PC-9 (cell line): ENCODE results near the gene RPRD1A. TPM values are rescaled to one million over a fixed set of nuclear protein-coding genes. Genes with fewer than 3 reads are reported as not detected.
"Not testable (repeated sequence)": the region's sequence is repeated elsewhere in the genome, so short reads cannot be mapped to it uniquely, and the experiment has no call there.

Experiments used
- BruUV-seq: library from RNA; stranded (reverse); fragments of 400-500 nt; replicated peaks from 2 replicates; lab custom pipeline; 2021; lab: Mats Ljungman, UMichigan
- CTCF ChIA-PET: fragments of 300-600 bp; sonication (Branson Sonifier 250); formaldehyde crosslinking; loops from one replicate; lab custom pipeline; 2022; ENCODE audit warnings: antibody characterized with exemption; lab: Charles Lee
- POLR2A ChIA-PET: fragments of 300-600 bp; sonication (Branson Sonifier 250); formaldehyde crosslinking; loops from one replicate; lab custom pipeline; 2022; ENCODE audit warnings: antibody characterized with exemption; ENCODE audit not compliant: unreplicated experiment; lab: Charles Lee
- DNase-seq, 2 experiments: peaks; one replicate each; pipeline versions ENCODE4 v3.0.0 to v3.0.0-alpha.2; 2015 to 2022; ENCODE audit warnings: mixed read lengths in 1 of 2
- H2AFZ ChIP-seq: fragments of 200-600 bp; sonication (generic); 2 replicates; pipeline ENCODE4 v1.8.1; 2017; ENCODE audit warnings: antibody characterized with exemption
- H3F3A ChIP-seq: fragments of 200-600 bp; sonication (generic); 2 replicates; pipeline ENCODE4 v1.8.1; 2017; ENCODE audit warnings: antibody characterized with exemption, mild to moderate bottlenecking, low read depth; ENCODE audit not compliant: insufficient read depth
- H3K27ac ChIP-seq: fragments of 200-600 bp; sonication (generic); 2 replicates; pipeline ENCODE4 v1.6.1; 2016; ENCODE audit warnings: mixed run types
- H3K27me3 ChIP-seq: fragments of 200-600 bp; sonication (generic); 2 replicates; pipeline ENCODE4 v1.6.1; 2016; ENCODE audit warnings: low read depth, mixed run types; ENCODE audit not compliant: insufficient read depth
- H3K36me3 ChIP-seq: fragments of 200-600 bp; sonication (generic); 2 replicates; pipeline ENCODE4 v1.6.1; 2016; ENCODE audit warnings: low read depth, mixed run types
- H3K4me1 ChIP-seq: fragments of 200-600 bp; sonication (generic); replicated peaks from 2 replicates; pipeline ENCODE4 v1.6.1; 2016; ENCODE audit warnings: mixed run types; ENCODE audit not compliant: insufficient read depth
- H3K4me2 ChIP-seq: fragments of 200-600 bp; sonication (generic); 2 replicates; pipeline ENCODE4 v1.6.1; 2017; ENCODE audit warnings: mixed run types
- H3K4me3 ChIP-seq: fragments of 200-600 bp; sonication (generic); 2 replicates; pipeline ENCODE4 v1.6.1; 2016; ENCODE audit warnings: mixed run types
- H3K79me2 ChIP-seq: fragments of 200-600 bp; sonication (generic); 2 replicates; pipeline ENCODE4 v1.6.1; 2017; ENCODE audit warnings: low read depth, mixed run types
- H3K9me2 ChIP-seq: fragments of 200-600 bp; sonication (generic); 2 replicates; pipeline ENCODE4 v1.8.1; 2017; ENCODE audit warnings: mild to moderate bottlenecking; ENCODE audit not compliant: insufficient read depth
- H3K9me3 ChIP-seq: fragments of 200-600 bp; sonication (generic); 2 replicates; pipeline ENCODE4 v1.8.1; 2016; ENCODE audit warnings: low read depth; ENCODE audit not compliant: insufficient read depth
- H4K20me1 ChIP-seq: fragments of 200-600 bp; sonication (generic); 2 replicates; pipeline ENCODE4 v1.8.1; 2017; ENCODE audit not compliant: insufficient read depth
- EZH2 ChIP-seq: fragments of 200-600 bp; sonication (generic); IDR thresholded peaks from 2 replicates; pipeline ENCODE4 v1.8.0; 2017; ENCODE audit warnings: antibody characterized with exemption, low read depth
- intact Hi-C: fragments of 100-400 bp; cut with micrococcal nuclease; formaldehyde crosslinking; loops from one replicate; pipeline ENCODE4 v1.10.0; 2022; ENCODE audit not compliant: unreplicated experiment
- total RNA-seq: library from RNA; stranded (reverse); gene quantifications from 2 replicates; pipeline ENCODE4 v1.2.3, GENCODE V29; 2021
- TF ChIP-seq, protein P1 (sequence below): fragments of 200-600 bp; sonication (generic); conservative IDR thresholded peaks from 2 replicates; pipeline ENCODE4 v1.6.1; 2017; ENCODE audit warnings: mixed run types, antibody characterized with exemption, mild to moderate bottlenecking, moderate library complexity

Gene RPRD1A
- total RNA-seq, 1 experiment from 2014 or later: 34.2 TPM

DNA sequence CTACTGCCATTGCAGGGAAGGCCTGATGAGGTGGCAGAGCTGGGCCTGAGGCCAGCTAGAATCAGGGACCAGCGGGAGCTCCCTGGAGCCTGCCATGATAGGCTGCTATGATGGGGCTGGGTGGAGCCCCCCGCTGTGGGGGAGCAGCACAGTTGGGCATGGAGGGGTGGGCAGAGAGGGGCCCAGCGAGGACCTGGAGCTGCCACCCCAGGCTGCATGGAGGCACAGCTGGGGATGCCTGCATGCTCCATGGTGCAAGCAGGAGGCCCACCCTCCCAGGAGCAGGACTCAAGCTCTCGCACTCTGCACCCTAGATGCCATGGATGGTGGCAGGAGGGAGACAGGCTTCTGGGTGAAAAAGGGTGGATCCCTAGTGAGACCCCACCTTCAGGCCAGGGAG, 17.8 kb upstream of the RPRD1A start:
- intact Hi-C loops: no loop called here
- H3K4me3 ChIP-seq: no peak overlapping the region
- no peaks in the 10 kb centered on the region for H3F3A ChIP-seq
- no peaks in the 10 kb centered on the region for H3K36me3 ChIP-seq
- POLR2A ChIA-PET: no interaction called here
- no peak for DNase-seq
- H3K9me2 ChIP-seq: no peaks in the 10 kb centered on the region
- H2AFZ ChIP-seq: no peak overlapping the region
- no peaks in the 10 kb centered on the region for H3K27me3 ChIP-seq
- no peak overlapping the region for H3K27ac ChIP-seq
- BruUV-seq: no TSS peak
- TF ChIP-seq EZH2: no peak
- TF ChIP-seq, protein P1, sequence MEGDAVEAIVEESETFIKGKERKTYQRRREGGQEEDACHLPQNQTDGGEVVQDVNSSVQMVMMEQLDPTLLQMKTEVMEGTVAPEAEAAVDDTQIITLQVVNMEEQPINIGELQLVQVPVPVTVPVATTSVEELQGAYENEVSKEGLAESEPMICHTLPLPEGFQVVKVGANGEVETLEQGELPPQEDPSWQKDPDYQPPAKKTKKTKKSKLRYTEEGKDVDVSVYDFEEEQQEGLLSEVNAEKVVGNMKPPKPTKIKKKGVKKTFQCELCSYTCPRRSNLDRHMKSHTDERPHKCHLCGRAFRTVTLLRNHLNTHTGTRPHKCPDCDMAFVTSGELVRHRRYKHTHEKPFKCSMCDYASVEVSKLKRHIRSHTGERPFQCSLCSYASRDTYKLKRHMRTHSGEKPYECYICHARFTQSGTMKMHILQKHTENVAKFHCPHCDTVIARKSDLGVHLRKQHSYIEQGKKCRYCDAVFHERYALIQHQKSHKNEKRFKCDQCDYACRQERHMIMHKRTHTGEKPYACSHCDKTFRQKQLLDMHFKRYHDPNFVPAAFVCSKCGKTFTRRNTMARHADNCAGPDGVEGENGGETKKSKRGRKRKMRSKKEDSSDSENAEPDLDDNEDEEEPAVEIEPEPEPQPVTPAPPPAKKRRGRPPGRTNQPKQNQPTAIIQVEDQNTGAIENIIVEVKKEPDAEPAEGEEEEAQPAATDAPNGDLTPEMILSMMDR: no peak
- CTCF ChIA-PET: no interaction called here
- no peaks in the 10 kb centered on the region for H3K79me2 ChIP-seq
- no peak overlapping the region for H3K4me2 ChIP-seq
- no peaks in the 10 kb centered on the region for H4K20me1 ChIP-seq
- H3K9me3 ChIP-seq: no peaks in the 10 kb centered on the region
- no peaks in the 10 kb centered on the region for H3K4me1 ChIP-seq

- intact Hi-C loops: no loop called here
- no TSS peak for BruUV-seq
Measured at GRCh38 chr18:36083729-36084128, 16.4 kb upstream of the RPRD1A start.

GRCh38 chr18:36081118-36081517, 13.8 kb upstream of the RPRD1A start:
- POLR2A ChIA-PET: interaction anchor here (0.7 kb wide), 1 partner anchor 109 kb away, joined by 4 read pairs; no protein-coding TSS in a partner anchor
- BruUV-seq, CTCF ChIA-PET: not testable (repeated sequence)

More at GRCh38 chr18:36083729-36084128, 16.4 kb upstream of the RPRD1A start:
- Histone ChIP-seq H4K20me1 (no peaks in the 10 kb centered on the region), H3K9me3 (no peaks in the 10 kb centered on the region), H3K36me3 (no peaks in the 10 kb centered on the region), H3K4me3 (no peak overlapping the region), H3K4me1 (no peaks in the 10 kb centered on the region), H2AFZ (no peak overlapping the region), H3F3A (no peaks in the 10 kb centered on the region), H3K79me2 (no peaks in the 10 kb centered on the region), H3K27me3 (no peaks in the 10 kb centered on the region), H3K4me2 (no peak overlapping the region), H3K9me2 (no peaks in the 10 kb centered on the region), H3K27ac (no peak overlapping the region)
- ChIA-PET CTCF (no interaction called here), POLR2A (no interaction called here)
- no peak for DNase-seq
- TF ChIP-seq EZH2: no peak
- TF ChIP-seq, protein P1: no peak

More at GRCh38 chr18:36081118-36081517, 13.8 kb upstream of the RPRD1A start:
- H3F3A ChIP-seq, H3K4me3 ChIP-seq, H3K27ac ChIP-seq, H3K27me3 ChIP-seq, H3K79me2 ChIP-seq, H3K4me2 ChIP-seq, H4K20me1 ChIP-seq, intact Hi-C loops, H3K9me3 ChIP-seq, H3K36me3 ChIP-seq, H2AFZ ChIP-seq, H3K9me2 ChIP-seq, DNase-seq, H3K4me1 ChIP-seq: not testable (repeated sequence)
